ENCODE results near the gene JAKMIP2.
A peak's percentile ranks its signal among the peaks of the same experiment; 100 is the strongest.
"Not testable (repeated sequence)": the region's sequence is repeated elsewhere in the genome, so short reads cannot be mapped to it uniquely, and the experiment has no call there.

The JAKMIP2 gene

GRCh38 chr5:147743678-147744374 lies 38.7 kb downstream of the JAKMIP2 start:
- no peak for DNase-seq

GRCh38 chr5:147743012-147743411 lies 39.5 kb downstream of the JAKMIP2 start:
- DNase-seq = no peak

GRCh38 chr5:147742151-147742550 lies 40.4 kb downstream of the JAKMIP2 start:
- no peak for DNase-seq

- DNase-seq = no peak
Observed at GRCh38 chr5:147740864-147741263, 41.7 kb downstream of the JAKMIP2 start.

- DNase-seq = no peak
Observed at GRCh38 chr5:147737921-147738320, 44.6 kb downstream of the JAKMIP2 start.

GRCh38 chr5:147735621-147736125 lies 46.9 kb downstream of the JAKMIP2 start:
- no peak for DNase-seq

GRCh38 chr5:147734894-147735293 lies 47.6 kb downstream of the JAKMIP2 start:
- DNase-seq = peak; percentile 15

GRCh38 chr5:147733075-147733474 lies 49.5 kb downstream of the JAKMIP2 start:
- no peak for DNase-seq

- no peak for DNase-seq
Observed at GRCh38 chr5:147732291-147732883, 50.1 kb downstream of the JAKMIP2 start.

- no peak for DNase-seq
Observed at GRCh38 chr5:147731431-147732290, 50.9 kb downstream of the JAKMIP2 start.

- DNase-seq = no peak
Observed at GRCh38 chr5:147727200-147727599, 55.3 kb downstream of the JAKMIP2 start.

GRCh38 chr5:147721191-147721960 lies 61.2 kb downstream of the JAKMIP2 start:
- not testable (repeated sequence) for DNase-seq

GRCh38 chr5:147713550-147714295 lies 68.8 kb downstream of the JAKMIP2 start:
- no peak for DNase-seq

- no peak for DNase-seq
Observed at GRCh38 chr5:147712598-147712997, 69.9 kb downstream of the JAKMIP2 start.

GRCh38 chr5:147712019-147712418 lies 70.5 kb downstream of the JAKMIP2 start:
- DNase-seq = no peak

- no peak for DNase-seq
Observed at GRCh38 chr5:147711019-147711418, 71.5 kb downstream of the JAKMIP2 start.

GRCh38 chr5:147708708-147709107 lies 73.8 kb downstream of the JAKMIP2 start:
- peak; percentile 23 for DNase-seq

GRCh38 chr5:147704544-147704943 lies 78.0 kb downstream of the JAKMIP2 start:
- DNase-seq = no peak

GRCh38 chr5:147701468-147701867 lies 81.1 kb downstream of the JAKMIP2 start:
- DNase-seq = no peak

GRCh38 chr5:147699496-147700088 lies 82.9 kb downstream of the JAKMIP2 start:
- DNase-seq = no peak

- no peak for DNase-seq
Observed at GRCh38 chr5:147697380-147697779, 85.1 kb downstream of the JAKMIP2 start.

GRCh38 chr5:147694772-147695171 lies 87.8 kb downstream of the JAKMIP2 start:
- no peak for DNase-seq

Measured in DMS153 (cell line).